SU-DHL-6 (cell line): ENCODE data around the gene PLEKHM2.

Experiments
- H2AFZ ChIP-seq: fragments of 200-600 bp; sonication (generic); 2 replicates; pipeline ENCODE4 v1.6.1; 2014; ENCODE audit warnings: low read depth, mild to moderate bottlenecking, moderate library complexity, mixed read lengths, antibody characterized with exemption, low read length; ENCODE audit not compliant: severe bottlenecking
- H3F3A ChIP-seq: fragments of 200-600 bp; shearing (Covaris generic); 2 replicates; pipeline ENCODE4 v1.6.0; 2016; ENCODE audit warnings: antibody characterized with exemption, mild to moderate bottlenecking; ENCODE audit not compliant: insufficient read depth
- H3K27ac ChIP-seq: fragments of 200-600 bp; sonication (generic); 2 replicates; pipeline ENCODE4 v1.5.1; 2016; ENCODE audit warnings: low read depth, mild to moderate bottlenecking, low read length, moderate library complexity, mixed read lengths
- H3K27me3 ChIP-seq: fragments of 200-600 bp; sonication (generic), shearing (Covaris generic); 2 replicates; pipeline ENCODE4 v1.6.0; 2014; ENCODE audit warnings: mild to moderate bottlenecking, low read length
- H3K36me3 ChIP-seq: fragments of 200-600 bp; sonication (generic); 2 replicates; pipeline ENCODE4 v1.6.1; 2014; ENCODE audit warnings: mild to moderate bottlenecking, low read length, mixed read lengths
- H3K4me2 ChIP-seq: fragments of 300-600, 200-600 bp; shearing (Covaris generic), sonication (generic); 2 replicates; pipeline ENCODE4 v1.6.0; 2014; ENCODE audit warnings: low read length, low read depth, mild to moderate bottlenecking; ENCODE audit not compliant: poor library complexity, severe bottlenecking
- H3K4me3 ChIP-seq: fragments of 200-600 bp; sonication (generic); 2 replicates; pipeline ENCODE4 v1.5.1; 2014; ENCODE audit warnings: antibody characterized with exemption, low read length, mild to moderate bottlenecking, mixed read lengths; ENCODE audit not compliant: insufficient read depth, poor library complexity, severe bottlenecking
- H3K79me2 ChIP-seq: fragments of 200-600 bp; sonication (generic); 2 replicates; pipeline ENCODE4 v1.6.1; 2014; ENCODE audit warnings: mild to moderate bottlenecking, low read length, moderate library complexity; ENCODE audit not compliant: insufficient read depth
- H3K9ac ChIP-seq: fragments of 200-600 bp; sonication (generic); 2 replicates; pipeline ENCODE4 v1.7.0; 2014; ENCODE audit warnings: mild to moderate bottlenecking, low read length
- H3K9me2 ChIP-seq: fragments of 200-600 bp; sonication (generic); replicated peaks from 2 replicates; pipeline ENCODE4 v1.6.1; 2014; ENCODE audit warnings: low read length; ENCODE audit not compliant: insufficient read depth
- H3K9me3 ChIP-seq: fragments of 200-600 bp; sonication (generic); 2 replicates; pipeline ENCODE4 v1.6.1; 2014; ENCODE audit warnings: low read length, mixed read lengths; ENCODE audit not compliant: insufficient read depth
- H4K20me1 ChIP-seq: fragments of 200-600 bp; sonication (generic); 2 replicates; pipeline ENCODE4 v1.6.1; 2014; ENCODE audit warnings: low read depth, mild to moderate bottlenecking, antibody characterized with exemption, low read length, moderate library complexity, mixed read lengths
- CTCF ChIP-seq: fragments of 200-600 bp; sonication (generic); IDR thresholded peaks from one replicate; pipeline ENCODE4 v1.5.1; 2017; ENCODE audit warnings: antibody characterized with exemption, mild to moderate bottlenecking, low read length, moderate library complexity; ENCODE audit not compliant: insufficient read depth, poor library complexity, severe bottlenecking
- EZH2phosphoT487 ChIP-seq: fragments of 200-600 bp; sonication (generic), shearing (Covaris generic); conservative IDR thresholded peaks from 2 replicates; pipeline ENCODE4 v1.6.1; 2018; ENCODE audit warnings: mild to moderate bottlenecking, antibody characterized with exemption, low read length, moderate library complexity, mixed read lengths

The PLEKHM2 gene

GRCh38 chr1:15684468-15685291 is 560 bp downstream of the PLEKHM2 start:
- Histone ChIP-seq H3K9ac (peak overlapping the region; percentile 67), H3K27me3 (no peaks in the 10 kb centered on the region), H3K9me3 (no peaks in the 10 kb centered on the region), H3K36me3 (no peaks in the 10 kb centered on the region), H3K9me2 (no peaks in the 10 kb centered on the region), H2AFZ (peak overlapping the region; percentile 55), H3K27ac (peak overlapping the region; percentile 59), H4K20me1 (no peaks in the 10 kb centered on the region), H3K4me3 (peak overlapping the region; percentile 77), H3K79me2 (peaks cover 49% of the 10 kb centered on the region), H3K4me2 (peak overlapping the region; percentile 63), H3F3A (peaks cover 13% of the 10 kb centered on the region)
- TF ChIP-seq CTCF, result no peak
- TF ChIP-seq EZH2phosphoT487, result no peak

- Histone ChIP-seq H3K9ac (no peak overlapping the region), H3K4me3 (no peak overlapping the region)
Measured at GRCh38 chr1:15685820-15686219, 1.7 kb downstream of the PLEKHM2 start.

GRCh38 chr1:15687446-15687845 is 3.3 kb downstream of the PLEKHM2 start:
- no peak overlapping the region for H3K9ac ChIP-seq
- H3K4me3 ChIP-seq, result no peak overlapping the region
- no peaks in the 10 kb centered on the region for H3K9me3 ChIP-seq
- H3K27me3 ChIP-seq, result no peaks in the 10 kb centered on the region
- H4K20me1 ChIP-seq, result no peaks in the 10 kb centered on the region
- no peaks in the 10 kb centered on the region for H3K36me3 ChIP-seq
- H3K79me2 ChIP-seq, result peaks cover 73% of the 10 kb centered on the region
- H3K9me2 ChIP-seq, result no peaks in the 10 kb centered on the region
- no peak overlapping the region for H2AFZ ChIP-seq
- H3K27ac ChIP-seq, result no peak overlapping the region
- no peak overlapping the region for H3K4me2 ChIP-seq
- TF ChIP-seq EZH2phosphoT487, result no peak
- no peak for TF ChIP-seq CTCF
- peaks cover 9% of the 10 kb centered on the region; the same call in 1 of the 2 replicates for H3F3A ChIP-seq

More at GRCh38 chr1:15685820-15686219, 1.7 kb downstream of the PLEKHM2 start:
- Histone ChIP-seq H4K20me1 (no peaks in the 10 kb centered on the region), H3K27ac (0 out of 2 replicates have a peak overlapping the region, but pooled peaks have one; percentile 2), H2AFZ (no peak overlapping the region), H3F3A (peaks cover 13% of the 10 kb centered on the region), H3K9me3 (no peaks in the 10 kb centered on the region), H3K27me3 (no peaks in the 10 kb centered on the region), H3K9me2 (no peaks in the 10 kb centered on the region), H3K36me3 (no peaks in the 10 kb centered on the region), H3K4me2 (peak overlapping the region; percentile 63), H3K79me2 (peaks cover 57% of the 10 kb centered on the region)
- TF ChIP-seq CTCF, result no peak
- TF ChIP-seq EZH2phosphoT487, result no peak
